HG03354 (cell line): ENCODE results near the gene POLG.

Experiments
- ATAC-seq: cut with Tn5 transposase; IDR thresholded peaks from one replicate; pipeline ENCODE4 v1.9.1; 2021; ENCODE audit warnings: mild to moderate bottlenecking; ENCODE audit not compliant: unreplicated experiment, poor library complexity, severe bottlenecking

Gene POLG

GRCh38 chr15:89358755-89359439 lies 24.3 kb upstream of the POLG start:
- ATAC-seq, result peak; percentile 81

- ATAC-seq, result peak; percentile 13
Observed at GRCh38 chr15:89358435-89358754, 23.8 kb upstream of the POLG start.

GRCh38 chr15:89356634-89357298 lies 22.1 kb upstream of the POLG start:
- ATAC-seq, result no peak

- ATAC-seq, result no peak
Observed at GRCh38 chr15:89353991-89354390, 19.4 kb upstream of the POLG start.

GRCh38 chr15:89352476-89352875 lies 17.9 kb upstream of the POLG start:
- ATAC-seq, result no peak

- ATAC-seq, result no peak
Observed at GRCh38 chr15:89349206-89349558, 14.6 kb upstream of the POLG start.

- ATAC-seq, result no peak
Observed at GRCh38 chr15:89346516-89347231, 12.1 kb upstream of the POLG start.

GRCh38 chr15:89345248-89345647 lies 10.6 kb upstream of the POLG start:
- ATAC-seq, result no peak

- ATAC-seq, result no peak
Observed at GRCh38 chr15:89342840-89343239, 8.2 kb upstream of the POLG start.

- ATAC-seq, result no peak
Observed at GRCh38 chr15:89341316-89342005, 6.8 kb upstream of the POLG start.

- no peak for ATAC-seq
Observed at GRCh38 chr15:89340573-89340972, 5.9 kb upstream of the POLG start.

GRCh38 chr15:89338036-89338435 lies 3.4 kb upstream of the POLG start:
- no peak for ATAC-seq

GRCh38 chr15:89335298-89336041 lies 846 bp upstream of the POLG start:
- ATAC-seq, result peak; percentile 30

GRCh38 chr15:89333959-89334509 lies 590 bp downstream of the POLG start:
- ATAC-seq, result no peak

- ATAC-seq, result no peak
Observed at GRCh38 chr15:89333011-89333860, 1.4 kb downstream of the POLG start.

GRCh38 chr15:89332446-89332845 lies 2.2 kb downstream of the POLG start:
- no peak for ATAC-seq

GRCh38 chr15:89330881-89331595 lies 3.6 kb downstream of the POLG start:
- no peak for ATAC-seq

GRCh38 chr15:89330119-89330518 lies 4.5 kb downstream of the POLG start:
- no peak for ATAC-seq
